Endothelial cell (in vitro differentiated cells): ENCODE results near the gene STAG1. TPM values are rescaled to one million over a fixed set of nuclear protein-coding genes. Genes with fewer than 3 reads are reported as not detected.
"Not testable (repeated sequence)": the region's sequence is repeated elsewhere in the genome, so short reads cannot be mapped to it uniquely, and the experiment has no call there.

Experiments
- DNase-seq: peaks from one replicate; pipeline ENCODE4 v3.0.0; 2021; ENCODE audit warnings: low spot score
- H3K27ac Mint-ChIP-seq: one replicate; pipeline ENCODE4 v1.8.0; 2021; ENCODE audit warnings: mixed read lengths, inconsistent platforms; ENCODE audit not compliant: unreplicated experiment
- H3K27me3 Mint-ChIP-seq: one replicate; pipeline ENCODE4 v1.8.0; 2021; ENCODE audit warnings: mild to moderate bottlenecking, moderate library complexity, mixed read lengths, inconsistent platforms; ENCODE audit not compliant: unreplicated experiment
- H3K36me3 Mint-ChIP-seq: one replicate; pipeline ENCODE4 v1.8.0; 2021; ENCODE audit warnings: mild to moderate bottlenecking, low read depth, mixed read lengths, inconsistent platforms; ENCODE audit not compliant: unreplicated experiment
- H3K4me1 Mint-ChIP-seq: one replicate; pipeline ENCODE4 v1.8.0; 2021; ENCODE audit warnings: mild to moderate bottlenecking, mixed read lengths, inconsistent platforms; ENCODE audit not compliant: unreplicated experiment
- H3K4me3 Mint-ChIP-seq: one replicate; pipeline ENCODE4 v1.8.0; 2021; ENCODE audit warnings: mild to moderate bottlenecking, mixed read lengths, inconsistent platforms; ENCODE audit not compliant: unreplicated experiment
- H3K9me3 Mint-ChIP-seq: one replicate; pipeline ENCODE4 v1.8.0; 2021; ENCODE audit warnings: mixed read lengths, inconsistent platforms; ENCODE audit not compliant: unreplicated experiment
- CTCF ChIP-seq: fragments of 200-600 bp; sonication (generic); IDR thresholded peaks from one replicate; pipeline ENCODE4 v1.5.0; 2021; ENCODE audit warnings: antibody characterized with exemption; ENCODE audit not compliant: unreplicated experiment
- total RNA-seq: library from RNA; stranded (reverse); fragmentation: NEBNext Ultra II Directional; extraction: Animal tissue kit (Norgen Biotek cat#: 25700); gene quantifications from one replicate; pipeline ENCODE4 v1.2.1, GENCODE V29; 2021; ENCODE audit not compliant: unreplicated experiment

The STAG1 gene
- total RNA-seq, 1 donor from 2014 or later = 30.0 TPM

- no peaks in the 10 kb centered on the region for H3K27me3 Mint-ChIP-seq
- H3K27ac Mint-ChIP-seq = no peak overlapping the region
- TF ChIP-seq CTCF = no peak
- no peaks in the 10 kb centered on the region for H3K9me3 Mint-ChIP-seq
- DNase-seq = no peak
- H3K4me3 Mint-ChIP-seq = no peak overlapping the region
- peaks cover 2% of the 10 kb centered on the region for H3K4me1 Mint-ChIP-seq
- H3K36me3 Mint-ChIP-seq = no peaks in the 10 kb centered on the region
These were observed 408.2 kb downstream of the STAG1 start for GRCh38 chr3:136343873-136344555.

GRCh38 chr3:136343446-136343845, 408.7 kb downstream of the STAG1 start:
- TF ChIP-seq CTCF = no peak
- Mint-ChIP-seq H3K27ac (no peak overlapping the region), H3K36me3 (no peaks in the 10 kb centered on the region), H3K9me3 (no peaks in the 10 kb centered on the region), H3K4me3 (no peak overlapping the region), H3K27me3 (no peaks in the 10 kb centered on the region), H3K4me1 (peaks cover 2% of the 10 kb centered on the region)
- no peak for DNase-seq

GRCh38 chr3:136336329-136337100, 415.7 kb downstream of the STAG1 start:
- H3K4me1 Mint-ChIP-seq = no peaks in the 10 kb centered on the region
- H3K9me3 Mint-ChIP-seq = no peaks in the 10 kb centered on the region
- TF ChIP-seq CTCF = no peak
- H3K27ac Mint-ChIP-seq = no peak overlapping the region
- H3K36me3 Mint-ChIP-seq = peaks cover 5% of the 10 kb centered on the region
- H3K4me3 Mint-ChIP-seq = no peak overlapping the region
- DNase-seq = no peak
- no peaks in the 10 kb centered on the region for H3K27me3 Mint-ChIP-seq

- not testable (repeated sequence) for H3K27ac Mint-ChIP-seq, H3K4me1 Mint-ChIP-seq, H3K27me3 Mint-ChIP-seq, H3K9me3 Mint-ChIP-seq, DNase-seq, H3K4me3 Mint-ChIP-seq, H3K36me3 Mint-ChIP-seq
These were observed 417.5 kb downstream of the STAG1 start for GRCh38 chr3:136334726-136335125.

GRCh38 chr3:136334209-136334608, 418.0 kb downstream of the STAG1 start:
- Mint-ChIP-seq H3K9me3 (no peaks in the 10 kb centered on the region), H3K4me1 (no peaks in the 10 kb centered on the region), H3K27me3 (no peaks in the 10 kb centered on the region), H3K4me3 (no peak overlapping the region), H3K36me3 (peaks cover 5% of the 10 kb centered on the region), H3K27ac (no peak overlapping the region)
- DNase-seq = no peak
- no peak for TF ChIP-seq CTCF
